ENCODE results near the gene HECTD1.
"Not testable (repeated sequence)": the region's sequence is repeated elsewhere in the genome, so short reads cannot be mapped to it uniquely, and the experiment has no call there.

The HECTD1 gene

DNA sequence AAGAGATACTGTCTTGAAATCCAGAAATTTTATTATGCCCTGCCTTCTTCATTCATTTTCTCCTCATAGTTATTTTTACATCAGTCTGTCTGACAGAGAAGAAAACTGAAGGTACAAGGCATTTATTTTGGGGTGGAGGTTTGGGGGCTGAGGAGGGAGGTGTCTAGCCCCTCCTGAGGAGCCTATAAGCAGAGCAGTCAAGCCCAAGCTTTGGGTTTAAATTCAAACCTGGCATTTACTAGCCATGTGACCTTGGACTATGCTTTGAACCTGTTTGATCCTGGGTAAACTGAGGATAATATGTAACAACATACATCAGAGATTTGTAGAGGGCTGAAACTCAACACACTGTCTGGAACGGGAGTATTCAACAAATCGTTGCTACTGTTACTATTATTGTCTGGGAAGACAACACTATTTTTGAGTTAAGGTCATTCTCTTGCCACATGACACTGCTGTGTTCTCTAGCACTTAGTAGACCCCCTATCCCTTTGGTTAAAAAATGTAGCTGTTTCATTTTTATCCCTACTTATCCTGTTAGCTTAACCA, 115.4 kb downstream of the HECTD1 start:
- H3K4me3 ChIP-seq (replicated peaks; ENCODE audit: low read depth, low read length): no peak overlapping the region
- TF ChIP-seq, protein P1, sequence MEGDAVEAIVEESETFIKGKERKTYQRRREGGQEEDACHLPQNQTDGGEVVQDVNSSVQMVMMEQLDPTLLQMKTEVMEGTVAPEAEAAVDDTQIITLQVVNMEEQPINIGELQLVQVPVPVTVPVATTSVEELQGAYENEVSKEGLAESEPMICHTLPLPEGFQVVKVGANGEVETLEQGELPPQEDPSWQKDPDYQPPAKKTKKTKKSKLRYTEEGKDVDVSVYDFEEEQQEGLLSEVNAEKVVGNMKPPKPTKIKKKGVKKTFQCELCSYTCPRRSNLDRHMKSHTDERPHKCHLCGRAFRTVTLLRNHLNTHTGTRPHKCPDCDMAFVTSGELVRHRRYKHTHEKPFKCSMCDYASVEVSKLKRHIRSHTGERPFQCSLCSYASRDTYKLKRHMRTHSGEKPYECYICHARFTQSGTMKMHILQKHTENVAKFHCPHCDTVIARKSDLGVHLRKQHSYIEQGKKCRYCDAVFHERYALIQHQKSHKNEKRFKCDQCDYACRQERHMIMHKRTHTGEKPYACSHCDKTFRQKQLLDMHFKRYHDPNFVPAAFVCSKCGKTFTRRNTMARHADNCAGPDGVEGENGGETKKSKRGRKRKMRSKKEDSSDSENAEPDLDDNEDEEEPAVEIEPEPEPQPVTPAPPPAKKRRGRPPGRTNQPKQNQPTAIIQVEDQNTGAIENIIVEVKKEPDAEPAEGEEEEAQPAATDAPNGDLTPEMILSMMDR (IDR thresholded peaks at IDR 0.05; ENCODE audit: low read depth, low read length, missing control alignments): no peak

DNA sequence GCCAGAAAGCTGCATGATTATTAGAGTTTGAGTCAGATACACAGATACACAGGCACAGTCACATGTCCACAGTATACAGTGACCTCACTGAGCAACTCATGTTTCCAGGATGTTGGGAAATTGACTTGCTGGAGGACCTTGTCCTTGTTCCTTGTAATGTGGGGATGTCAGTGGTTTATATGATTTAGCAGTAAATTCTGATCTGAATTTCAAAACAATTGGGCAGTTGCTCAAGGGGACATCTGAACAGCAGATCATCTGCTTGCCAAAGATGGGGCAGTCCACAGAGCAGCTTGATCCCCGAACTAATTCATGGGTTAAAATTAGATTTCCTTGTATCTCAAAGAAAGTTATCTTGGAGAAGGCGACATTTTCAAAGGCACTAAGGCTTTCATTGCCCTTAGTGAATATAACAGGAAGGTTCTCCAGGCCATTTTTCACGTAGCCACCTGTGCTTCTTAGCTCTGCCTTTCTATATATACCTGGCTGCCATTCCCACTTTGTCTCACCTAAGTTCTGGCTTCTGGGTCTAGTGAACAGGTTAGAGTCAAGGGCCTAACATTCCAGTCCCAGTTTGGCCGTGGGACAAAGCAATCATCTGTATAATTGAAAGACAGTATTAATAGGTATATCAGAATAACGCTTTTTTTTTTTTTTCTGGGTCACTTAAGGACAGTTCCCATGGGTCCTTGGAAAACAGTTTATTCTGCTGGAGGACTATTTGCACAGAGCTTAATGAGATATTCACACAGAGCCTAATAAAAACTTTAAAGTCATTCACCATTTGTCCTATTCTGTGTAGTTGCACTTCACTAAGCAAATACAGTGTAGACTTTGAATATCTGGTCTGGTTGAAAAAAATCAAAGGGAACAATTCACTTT, 116.5 kb downstream of the HECTD1 start:
- DNase-seq (ENCODE audit: extremely low read depth, low read depth): no peak
- H3K4me3 ChIP-seq (replicated peaks; ENCODE audit: low read depth, low read length): no peak overlapping the region
- TF ChIP-seq, protein P1 (IDR thresholded peaks at IDR 0.05; ENCODE audit: low read depth, low read length, missing control alignments): no peak

More for the DNA sequence above, 115.4 kb downstream of the HECTD1 start:
- DNase-seq (ENCODE audit: extremely low read depth, low read depth): no peak

DNA sequence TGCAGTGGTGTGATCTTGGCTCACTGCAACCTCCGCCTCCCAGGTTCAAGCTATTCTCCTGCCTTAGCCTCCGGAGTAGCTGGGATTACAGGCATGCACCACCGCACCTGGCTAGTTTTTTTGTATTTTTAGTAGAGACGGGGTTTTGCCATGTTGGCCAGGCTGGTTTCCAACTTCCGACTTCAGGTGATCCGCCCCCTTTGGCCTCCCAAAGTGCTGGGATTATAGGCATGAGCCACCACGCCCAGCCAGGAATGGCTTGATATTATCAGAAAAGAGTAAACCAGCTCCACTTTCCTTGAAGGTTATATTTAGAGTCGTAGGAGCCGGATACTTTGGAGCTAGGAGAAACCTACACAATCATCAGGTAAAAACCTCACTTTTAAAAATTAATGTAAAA, 121.1 kb downstream of the HECTD1 start:
- H3K4me3 ChIP-seq (replicated peaks; ENCODE audit: low read depth, low read length); DNase-seq (ENCODE audit: extremely low read depth, low read depth): not testable (repeated sequence)

DNA sequence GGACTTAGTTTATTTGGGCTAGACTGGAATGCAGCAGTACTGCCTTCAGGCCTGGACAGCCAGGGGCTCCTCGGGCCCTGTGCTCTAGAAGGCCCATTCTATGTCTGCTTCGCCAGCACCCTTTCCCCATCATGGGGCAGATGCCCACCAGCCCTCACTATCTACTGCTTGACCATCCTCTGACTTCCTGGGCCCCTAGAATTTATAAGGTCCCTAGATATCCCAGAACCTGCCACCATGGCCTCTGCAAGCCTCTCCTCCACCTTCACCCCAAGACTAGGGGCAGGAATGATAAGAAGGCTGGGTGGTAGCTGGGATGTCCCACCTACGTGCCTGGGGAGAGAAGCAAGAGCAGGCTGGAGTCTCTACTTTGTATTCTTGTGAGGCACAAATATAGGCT, 122.6 kb downstream of the HECTD1 start:
- TF ChIP-seq, protein P1 (IDR thresholded peaks at IDR 0.05; ENCODE audit: low read depth, low read length, missing control alignments): no peak
- no peak for DNase-seq (ENCODE audit: extremely low read depth, low read depth)
- no peak overlapping the region for H3K4me3 ChIP-seq (replicated peaks; ENCODE audit: low read depth, low read length)

DNA sequence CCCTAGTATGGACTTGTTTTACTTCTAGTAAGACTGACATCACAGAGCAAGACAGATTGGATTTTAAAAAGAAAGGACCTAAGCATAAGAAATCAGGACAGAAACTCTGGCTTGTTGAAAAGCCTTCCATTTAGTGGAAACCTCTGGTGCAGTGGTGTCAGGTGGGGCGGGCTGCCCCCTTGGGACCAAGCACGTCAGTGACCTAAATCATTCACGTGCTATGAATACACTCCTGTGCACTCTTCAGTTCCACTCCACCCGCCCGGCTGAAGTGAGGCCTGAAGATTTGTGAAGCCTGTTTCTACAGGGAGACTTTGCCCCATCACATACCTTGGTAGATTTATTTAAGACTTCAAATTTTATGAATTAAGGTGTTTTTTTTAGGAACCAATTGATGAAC, 123.2 kb downstream of the HECTD1 start:
- no peak overlapping the region for H3K4me3 ChIP-seq (replicated peaks; ENCODE audit: low read depth, low read length)
- DNase-seq (ENCODE audit: extremely low read depth, low read depth): no peak
- TF ChIP-seq, protein P1 (IDR thresholded peaks at IDR 0.05; ENCODE audit: low read depth, low read length, missing control alignments): no peak

DNA sequence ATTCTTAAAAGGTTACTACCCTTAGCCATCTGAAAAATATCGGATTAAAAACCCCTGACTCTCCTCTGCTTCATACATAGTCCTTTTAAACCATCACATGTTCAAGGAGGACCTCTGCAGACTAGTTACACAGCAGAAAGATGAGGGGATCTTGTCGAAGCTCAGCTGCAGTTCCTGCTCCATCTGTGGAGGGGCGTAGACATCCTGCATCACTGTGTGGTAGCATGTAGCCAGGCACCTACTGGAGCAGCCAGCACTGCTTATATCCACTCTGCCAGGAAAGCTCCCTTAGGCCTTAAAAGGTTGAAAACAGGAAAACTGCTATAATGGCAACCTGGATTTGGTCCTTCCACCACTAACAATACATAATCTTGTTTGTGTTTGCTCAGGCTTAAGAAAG, 123.8 kb downstream of the HECTD1 start:
- TF ChIP-seq, protein P1 (IDR thresholded peaks at IDR 0.05; ENCODE audit: low read depth, low read length, missing control alignments): no peak
- H3K4me3 ChIP-seq (replicated peaks; ENCODE audit: low read depth, low read length): no peak overlapping the region
- DNase-seq (ENCODE audit: extremely low read depth, low read depth): no peak

DNA sequence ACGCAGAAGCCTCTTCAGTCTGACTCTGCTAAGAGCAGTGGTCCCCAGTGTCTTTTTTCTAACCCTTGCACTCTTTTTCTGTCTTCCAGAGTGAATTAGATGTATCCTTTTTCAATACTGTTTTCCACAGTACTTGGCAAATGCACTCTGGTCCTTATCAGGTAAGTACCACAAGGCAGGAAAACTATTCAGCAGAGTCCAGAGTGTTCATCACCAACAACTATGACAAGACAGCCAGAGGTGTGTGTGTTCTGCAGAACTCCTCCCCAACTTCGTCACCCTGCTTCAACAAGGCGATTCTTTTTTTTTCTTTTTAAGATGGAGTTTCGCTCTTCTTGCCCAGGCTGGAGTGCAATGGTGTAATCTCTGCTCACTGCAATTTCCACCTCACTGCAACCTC, 127.1 kb downstream of the HECTD1 start:
- TF ChIP-seq, protein P1 (IDR thresholded peaks at IDR 0.05; ENCODE audit: low read depth, low read length, missing control alignments): no peak
- H3K4me3 ChIP-seq (replicated peaks; ENCODE audit: low read depth, low read length): no peak overlapping the region

More for the DNA sequence above, 127.1 kb downstream of the HECTD1 start:
- DNase-seq (ENCODE audit: extremely low read depth, low read depth): no peak
